Transverse colon (tissue), 3 donors: ENCODE measurements around the gene RELB.

Experiments used
- CTCF ChIP-seq, 5 experiments: fragments of 200-600 bp in 3 of 5; fragments of 450-650 bp in 2 of 5; sonication (generic) in 3 of 5; IDR thresholded peaks; 1 replicate in 2 of 5; 2 replicates in 3 of 5; pipeline ENCODE4 v1.5.1; 2016 to 2017; ENCODE audit warnings: antibody characterized with exemption in 5 of 5, inconsistent platforms in 3 of 5, mild to moderate bottlenecking in 2 of 5, moderate library complexity in 1 of 5
- EP300 ChIP-seq: sonication (generic); formaldehyde crosslinking; IDR thresholded peaks from one replicate; pipeline ENCODE4 v1.6.1; 2017; ENCODE audit warnings: antibody characterized with exemption, low read depth
- POLR2A ChIP-seq: fragments of 450-650 bp; IDR thresholded peaks from one replicate; pipeline ENCODE4 v1.6.1; 2016; ENCODE audit warnings: antibody characterized with exemption, mild to moderate bottlenecking, moderate library complexity

GRCh38 chr19:45050036-45050435 is 48.8 kb downstream of the RELB start:
- TF ChIP-seq CTCF (IDR thresholded peaks at IDR 0.05), result no peak
- TF ChIP-seq EP300, result no peak
- TF ChIP-seq POLR2A, result no peak
